ENCODE results near the gene CNEP1R1.
A peak's percentile ranks its signal among the peaks of the same experiment; 100 is the strongest.

CNEP1R1 gene

GRCh38 chr16:50038756-50039529, 13.9 kb downstream of the CNEP1R1 start:
- H3K27ac Mint-ChIP-seq: peak overlapping the region; percentile 57
- H3K4me1 Mint-ChIP-seq: no peaks in the 10 kb centered on the region
- ATAC-seq: no peak
- H3K9me3 Mint-ChIP-seq: no peaks in the 10 kb centered on the region
- no peak overlapping the region for H3K4me3 Mint-ChIP-seq
- DNase-seq (ENCODE audit: low spot score in 2 of 2): no peak
- H3K36me3 Mint-ChIP-seq: peaks cover 39% of the 10 kb centered on the region

GRCh38 chr16:50040018-50040417, 15.0 kb downstream of the CNEP1R1 start:
- ATAC-seq (no peak), DNase-seq (ENCODE audit: low spot score in 2 of 2) (no peak)
- Mint-ChIP-seq H3K36me3 (peaks cover 28% of the 10 kb centered on the region), H3K27ac (no peak overlapping the region), H3K4me1 (no peaks in the 10 kb centered on the region), H3K9me3 (no peaks in the 10 kb centered on the region), H3K4me3 (no peak overlapping the region)

GRCh38 chr16:50040710-50041109, 15.7 kb downstream of the CNEP1R1 start:
- Mint-ChIP-seq H3K4me3 (no peak overlapping the region), H3K27ac (no peak overlapping the region), H3K9me3 (no peaks in the 10 kb centered on the region), H3K4me1 (no peaks in the 10 kb centered on the region), H3K36me3 (peaks cover 21% of the 10 kb centered on the region)
- no peak for ATAC-seq
- DNase-seq (ENCODE audit: low spot score in 2 of 2): no peak

- H3K27ac Mint-ChIP-seq: no peak overlapping the region
- DNase-seq (ENCODE audit: low spot score in 2 of 2) (no peak), ATAC-seq (no peak)
- H3K4me3 Mint-ChIP-seq: no peak overlapping the region
- H3K9me3 Mint-ChIP-seq: no peaks in the 10 kb centered on the region
- H3K4me1 Mint-ChIP-seq: no peaks in the 10 kb centered on the region
- no peaks in the 10 kb centered on the region for H3K36me3 Mint-ChIP-seq
Measured at GRCh38 chr16:50043358-50043757, 18.3 kb downstream of the CNEP1R1 start.

- no peak overlapping the region for H3K4me3 Mint-ChIP-seq
- H3K4me1 Mint-ChIP-seq: no peaks in the 10 kb centered on the region
- no peaks in the 10 kb centered on the region for H3K36me3 Mint-ChIP-seq
- DNase-seq (ENCODE audit: low spot score in 2 of 2): no peak
- no peak overlapping the region for H3K27ac Mint-ChIP-seq
- H3K9me3 Mint-ChIP-seq: no peaks in the 10 kb centered on the region
- ATAC-seq: no peak
Measured at GRCh38 chr16:50045412-50045811, 20.4 kb downstream of the CNEP1R1 start.

- Mint-ChIP-seq H3K4me3 (no peak overlapping the region), H3K27ac (no peak overlapping the region), H3K9me3 (no peaks in the 10 kb centered on the region)
Measured at GRCh38 chr16:50046853-50047252, 21.8 kb downstream of the CNEP1R1 start.

GRCh38 chr16:50047864-50048263, 22.8 kb downstream of the CNEP1R1 start:
- Mint-ChIP-seq H3K4me3 (no peak overlapping the region), H3K9me3 (no peaks in the 10 kb centered on the region), H3K36me3 (no peaks in the 10 kb centered on the region), H3K27ac (no peak overlapping the region), H3K4me1 (no peaks in the 10 kb centered on the region)
- ATAC-seq (no peak), DNase-seq (ENCODE audit: low spot score in 2 of 2) (no peak)

More at GRCh38 chr16:50046853-50047252, 21.8 kb downstream of the CNEP1R1 start:
- H3K4me1 Mint-ChIP-seq: no peaks in the 10 kb centered on the region
- DNase-seq (ENCODE audit: low spot score in 2 of 2): no peak
- ATAC-seq: no peak
- no peaks in the 10 kb centered on the region for H3K36me3 Mint-ChIP-seq

- H3K36me3 Mint-ChIP-seq: no peaks in the 10 kb centered on the region
- H3K27ac Mint-ChIP-seq: no peak overlapping the region
- H3K9me3 Mint-ChIP-seq: no peaks in the 10 kb centered on the region
- ATAC-seq: no peak
- H3K4me3 Mint-ChIP-seq: no peak overlapping the region
- H3K4me1 Mint-ChIP-seq: no peaks in the 10 kb centered on the region
- no peak for DNase-seq (ENCODE audit: low spot score in 2 of 2)
Measured at GRCh38 chr16:50050802-50051201, 25.8 kb downstream of the CNEP1R1 start.

GRCh38 chr16:50056226-50056625, 31.2 kb downstream of the CNEP1R1 start:
- ATAC-seq (no peak), DNase-seq (ENCODE audit: low spot score in 2 of 2) (no peak)
- H3K4me3 Mint-ChIP-seq: no peak overlapping the region
- H3K36me3 Mint-ChIP-seq: no peaks in the 10 kb centered on the region
- no peak overlapping the region for H3K27ac Mint-ChIP-seq
- H3K4me1 Mint-ChIP-seq: no peaks in the 10 kb centered on the region
- H3K9me3 Mint-ChIP-seq: peaks cover 3% of the 10 kb centered on the region

GRCh38 chr16:50058091-50058771, 33.2 kb downstream of the CNEP1R1 start:
- H3K4me3 Mint-ChIP-seq: no peak overlapping the region
- no peaks in the 10 kb centered on the region for H3K4me1 Mint-ChIP-seq
- peaks cover 3% of the 10 kb centered on the region for H3K9me3 Mint-ChIP-seq
- no peak overlapping the region for H3K27ac Mint-ChIP-seq
- ATAC-seq: no peak
- H3K36me3 Mint-ChIP-seq: no peaks in the 10 kb centered on the region
- DNase-seq (ENCODE audit: low spot score in 2 of 2): no peak

- H3K27ac Mint-ChIP-seq: no peak overlapping the region
- H3K9me3 Mint-ChIP-seq: peaks cover 3% of the 10 kb centered on the region
- peak; percentile 43 for ATAC-seq
- no peak overlapping the region for H3K4me3 Mint-ChIP-seq
- no peaks in the 10 kb centered on the region for H3K4me1 Mint-ChIP-seq
- H3K36me3 Mint-ChIP-seq: no peaks in the 10 kb centered on the region
- DNase-seq (ENCODE audit: low spot score in 2 of 2): no peak
Measured at GRCh38 chr16:50059111-50059510, 34.1 kb downstream of the CNEP1R1 start.

- no peak overlapping the region for H3K27ac Mint-ChIP-seq
- H3K36me3 Mint-ChIP-seq: no peaks in the 10 kb centered on the region
Measured at GRCh38 chr16:50059669-50060068, 34.6 kb downstream of the CNEP1R1 start.

GRCh38 chr16:50061326-50061725, 36.3 kb downstream of the CNEP1R1 start:
- Mint-ChIP-seq H3K4me1 (peaks cover 4% of the 10 kb centered on the region), H3K4me3 (no peak overlapping the region), H3K36me3 (no peaks in the 10 kb centered on the region), H3K9me3 (peaks cover 1% of the 10 kb centered on the region), H3K27ac (no peak overlapping the region)
- DNase-seq (ENCODE audit: low spot score in 2 of 2) (no peak), ATAC-seq (no peak)

More at GRCh38 chr16:50059669-50060068, 34.6 kb downstream of the CNEP1R1 start:
- ATAC-seq: peak; percentile 31
- DNase-seq (ENCODE audit: low spot score in 2 of 2): no peak
- Mint-ChIP-seq H3K4me3 (no peak overlapping the region), H3K9me3 (peaks cover 3% of the 10 kb centered on the region), H3K4me1 (no peaks in the 10 kb centered on the region)

GRCh38 chr16:50065241-50065623, 40.2 kb downstream of the CNEP1R1 start:
- H3K4me3 Mint-ChIP-seq: peak overlapping the region; percentile 73
- H3K36me3 Mint-ChIP-seq: peaks cover 28% of the 10 kb centered on the region
- H3K27ac Mint-ChIP-seq: peak overlapping the region; percentile 84
- no peak for DNase-seq (ENCODE audit: low spot score in 2 of 2)
- H3K4me1 Mint-ChIP-seq: peaks cover 33% of the 10 kb centered on the region
- H3K9me3 Mint-ChIP-seq: no peaks in the 10 kb centered on the region
- no peak for ATAC-seq

GRCh38 chr16:50065624-50066481, 40.8 kb downstream of the CNEP1R1 start, which contains the start of gene HEATR3:
HEATR3 (plus strand) TSS chr16:50065970; CDS start chr16:50066132, 162 bp downstream.
- Mint-ChIP-seq H3K36me3 (peaks cover 34% of the 10 kb centered on the region), H3K27ac (peak within 1 kb of the TSS; percentile 84), H3K4me1 (peaks cover 37% of the 10 kb centered on the region), H3K4me3 (peak within 1 kb of the TSS; percentile 73), H3K9me3 (no peaks in the 10 kb centered on the region)
- peak; percentile 93 for ATAC-seq
- DNase-seq (ENCODE audit: low spot score in 2 of 2): peak; percentile 90 to 98

Measured in stimulated activated effector memory CD8-positive, alpha-beta T cell treated with anti-CD3 and anti-CD28 coated beads, Interleukin-12 subunit alpha, Interleukin-12 subunit beta, amount 100 ng/mL, for 72 hours (primary cell).